ENCODE results near the gene KRTAP5-10. TPM values are rescaled to one million over a fixed set of nuclear protein-coding genes. Genes with fewer than 3 reads are reported as not detected.
"Not testable (repeated sequence)": the region's sequence is repeated elsewhere in the genome, so short reads cannot be mapped to it uniquely, and the experiment has no call there.

KRTAP5-10 gene
- total RNA-seq, 1 experiment from 2014 or later = not detected

- no peak for DNase-seq (ENCODE audit: extremely low read depth, low read depth)
Measured at GRCh38 chr11:71542382-71542781, 23.0 kb upstream of the KRTAP5-10 start.

GRCh38 chr11:71542879-71543777, 22.2 kb upstream of the KRTAP5-10 start:
- DNase-seq (ENCODE audit: extremely low read depth, low read depth) = no peak

GRCh38 chr11:71543866-71544265, 21.5 kb upstream of the KRTAP5-10 start:
- no peak for DNase-seq (ENCODE audit: extremely low read depth, low read depth)

- DNase-seq (ENCODE audit: extremely low read depth, low read depth) = no peak
Measured at GRCh38 chr11:71544525-71545214, 20.7 kb upstream of the KRTAP5-10 start.

GRCh38 chr11:71545405-71545966, 19.9 kb upstream of the KRTAP5-10 start:
- DNase-seq (ENCODE audit: extremely low read depth, low read depth) = no peak

- no peak for DNase-seq (ENCODE audit: extremely low read depth, low read depth)
Measured at GRCh38 chr11:71548120-71548519, 17.2 kb upstream of the KRTAP5-10 start, which contains the start of gene KRTAP5-9. KRTAP5-9 (plus strand) TSS chr11:71548420; CDS start chr11:71548658, 238 bp downstream.

- DNase-seq (ENCODE audit: extremely low read depth, low read depth) = no peak
Measured at GRCh38 chr11:71548716-71549151, 16.6 kb upstream of the KRTAP5-10 start.

GRCh38 chr11:71551711-71552110, 13.7 kb upstream of the KRTAP5-10 start:
- no peak for DNase-seq (ENCODE audit: extremely low read depth, low read depth)

- no peak for DNase-seq (ENCODE audit: extremely low read depth, low read depth)
Measured at GRCh38 chr11:71554996-71555395, 10.4 kb upstream of the KRTAP5-10 start.

GRCh38 chr11:71555508-71555907, 9.9 kb upstream of the KRTAP5-10 start:
- DNase-seq (ENCODE audit: extremely low read depth, low read depth) = no peak

GRCh38 chr11:71556018-71556417, 9.3 kb upstream of the KRTAP5-10 start:
- DNase-seq (ENCODE audit: extremely low read depth, low read depth) = no peak

- DNase-seq (ENCODE audit: extremely low read depth, low read depth) = no peak
Measured at GRCh38 chr11:71557257-71557656, 8.1 kb upstream of the KRTAP5-10 start.

- no peak for DNase-seq (ENCODE audit: extremely low read depth, low read depth)
Measured at GRCh38 chr11:71558996-71559395, 6.4 kb upstream of the KRTAP5-10 start.

GRCh38 chr11:71562120-71562519, 3.2 kb upstream of the KRTAP5-10 start:
- DNase-seq (ENCODE audit: extremely low read depth, low read depth) = no peak

GRCh38 chr11:71563406-71563805, 2.0 kb upstream of the KRTAP5-10 start:
- DNase-seq (ENCODE audit: extremely low read depth, low read depth) = peak; percentile 36

- DNase-seq (ENCODE audit: extremely low read depth, low read depth) = no peak
Measured at GRCh38 chr11:71564430-71564829, 933 bp upstream of the KRTAP5-10 start.

GRCh38 chr11:71566081-71566620, 788 bp downstream of the KRTAP5-10 start:
- DNase-seq (ENCODE audit: extremely low read depth, low read depth) = no peak

- not testable (repeated sequence) for DNase-seq (ENCODE audit: extremely low read depth, low read depth)
Measured at GRCh38 chr11:71566626-71567599, 1.6 kb downstream of the KRTAP5-10 start.

- not testable (repeated sequence) for DNase-seq (ENCODE audit: extremely low read depth, low read depth)
Measured at GRCh38 chr11:71567633-71568032, 2.3 kb downstream of the KRTAP5-10 start.

All from NCI-H460 (cell line).